HPDE6-E6E7 (cell line): ENCODE results near the gene STPG3.
"Not testable (repeated sequence)": the region's sequence is repeated elsewhere in the genome, so short reads cannot be mapped to it uniquely, and the experiment has no call there.

ENCODE experiments used
- DNase-seq: peaks from one replicate; pipeline ENCODE4 v3.0.0; 2011; ENCODE audit warnings: missing footprints; ENCODE audit errors: extremely low spot score

STPG3 gene

GRCh38 chr9:137233143-137233980 lies 17.7 kb upstream of the STPG3 start:
- DNase-seq, result no peak

DNA sequence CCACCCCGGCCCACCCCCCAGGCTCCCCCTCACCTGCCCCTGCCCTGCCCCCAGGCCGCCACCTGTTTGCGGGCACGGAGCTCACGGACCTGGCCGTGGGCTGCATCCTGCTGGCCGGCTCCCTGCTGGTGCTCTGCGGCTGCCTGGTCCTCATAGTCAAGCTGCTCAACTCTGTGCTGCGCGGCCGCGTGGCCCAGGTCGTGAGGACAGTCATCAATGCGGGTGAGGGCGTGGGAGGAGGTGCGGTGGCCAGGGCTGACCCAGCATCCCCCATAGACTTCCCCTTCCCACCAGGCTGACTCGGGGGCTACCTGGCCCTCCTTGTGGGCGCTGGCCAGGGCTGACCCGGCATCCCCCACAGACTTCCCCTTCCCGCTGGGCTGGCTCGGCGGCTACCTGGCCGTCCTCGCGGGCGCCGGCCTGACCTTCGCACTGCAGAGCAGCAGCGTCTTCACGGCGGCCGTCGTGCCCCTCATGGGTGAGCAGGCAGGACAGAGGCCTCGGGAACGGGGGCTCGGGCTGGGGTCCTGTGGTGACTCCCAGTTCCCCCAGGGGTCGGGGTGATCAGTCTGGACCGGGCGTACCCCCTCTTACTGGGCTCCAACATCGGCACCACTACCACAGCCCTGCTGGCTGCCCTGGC lies 16.9 kb upstream of the STPG3 start:
- DNase-seq, result no peak

DNA sequence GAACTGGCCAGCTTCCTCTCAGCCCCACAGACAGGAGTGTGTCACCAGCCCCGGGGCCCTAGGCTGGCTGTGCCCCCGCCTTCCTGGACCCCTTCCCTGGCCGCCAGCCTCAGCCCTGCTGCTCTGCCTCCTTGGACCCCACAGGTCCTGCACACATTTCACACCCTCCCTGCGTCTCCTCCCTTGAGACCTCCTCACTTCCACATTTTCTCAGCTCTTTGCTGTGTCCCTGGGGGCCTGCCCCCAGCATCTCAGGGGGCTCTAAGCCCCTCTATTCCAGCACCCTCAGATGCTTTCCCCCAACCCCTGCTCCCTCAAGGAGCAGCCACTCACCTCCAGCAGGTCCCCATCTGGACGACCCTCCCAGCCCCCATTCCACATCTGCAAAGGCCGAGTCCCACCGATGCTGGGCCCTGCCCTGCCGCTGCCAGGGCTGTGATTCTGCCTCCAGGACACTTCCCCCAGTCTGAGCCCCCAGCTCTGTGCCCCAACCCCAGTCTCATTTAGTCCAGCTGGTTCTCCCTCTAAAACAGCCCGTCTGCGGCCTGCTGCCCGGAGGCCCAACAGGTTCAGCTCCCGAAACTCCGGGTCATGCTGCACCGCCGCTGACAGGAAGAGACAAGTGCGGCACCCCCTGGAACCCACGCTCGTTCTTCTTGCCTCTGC lies 16.2 kb upstream of the STPG3 start:
- DNase-seq, result no peak

DNA sequence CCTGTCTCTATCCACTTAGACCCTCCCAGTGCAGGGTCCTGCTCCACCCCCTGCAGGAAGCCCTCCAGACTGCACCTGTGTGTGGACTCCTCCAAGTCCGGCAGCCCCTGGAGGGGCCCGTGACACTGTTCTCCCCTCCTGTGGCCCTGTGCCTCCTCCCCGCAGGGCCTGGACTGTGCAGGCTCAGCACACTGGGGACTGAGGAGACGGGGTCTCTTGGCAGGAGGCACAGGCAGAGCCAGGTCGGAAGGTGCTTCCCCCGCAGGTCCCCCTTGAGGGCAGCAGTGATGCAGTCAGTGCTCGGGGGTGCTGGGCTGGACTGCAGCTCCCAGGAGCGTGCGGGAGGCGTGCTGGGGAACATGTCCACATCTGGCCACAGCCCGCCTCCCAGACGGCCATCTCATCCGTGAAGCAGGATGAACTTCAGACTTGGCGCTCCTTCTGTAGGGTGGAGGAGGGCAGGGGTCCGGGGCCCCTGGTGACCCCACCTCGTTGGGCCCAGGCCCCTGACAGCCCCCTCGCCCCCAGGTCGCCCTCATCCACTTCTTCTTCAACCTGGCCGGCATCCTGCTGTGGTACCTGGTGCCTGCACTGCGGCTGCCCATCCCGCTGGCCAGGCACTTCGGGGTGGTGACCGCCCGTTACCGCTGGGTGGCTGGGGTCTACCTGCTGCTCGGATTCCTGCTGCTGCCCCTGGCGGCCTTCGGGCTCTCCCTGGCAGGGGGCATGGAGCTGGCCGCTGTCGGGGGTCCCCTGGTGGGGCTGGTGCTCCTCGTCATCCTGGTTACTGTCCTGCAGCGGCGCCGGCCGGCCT lies 15.5 kb upstream of the STPG3 start:
- DNase-seq, result no peak

DNA sequence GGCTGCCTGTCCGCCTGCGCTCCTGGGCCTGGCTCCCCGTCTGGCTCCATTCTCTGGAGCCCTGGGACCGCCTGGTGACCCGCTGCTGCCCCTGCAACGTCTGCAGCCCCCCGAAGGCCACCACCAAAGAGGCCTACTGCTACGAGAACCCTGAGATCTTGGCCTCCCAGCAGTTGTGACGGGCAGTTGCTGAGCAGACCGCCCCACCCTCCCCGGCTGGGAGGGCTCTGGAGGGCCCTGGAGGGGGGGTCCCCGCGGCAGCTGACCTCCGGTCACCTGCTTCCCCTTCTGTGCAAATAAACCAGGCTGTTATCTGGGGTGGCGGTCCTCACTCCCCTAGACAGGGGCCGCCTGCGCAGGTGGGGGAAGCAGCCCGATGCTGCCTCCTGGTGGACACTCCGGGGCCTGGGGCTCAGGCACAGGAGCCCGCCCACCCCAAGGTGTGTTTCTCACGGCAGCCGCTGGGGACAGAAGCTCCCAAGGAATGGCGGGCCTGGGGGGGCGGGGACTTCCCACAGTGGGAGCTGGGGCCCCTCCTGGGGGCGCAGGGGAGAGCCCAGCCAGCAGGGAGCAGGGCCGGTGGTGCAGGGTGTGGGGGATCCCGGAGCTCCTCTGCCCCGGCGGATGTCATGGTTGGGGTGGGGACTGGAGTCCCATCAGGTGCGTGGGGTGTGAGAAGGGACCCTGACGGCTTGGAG lies 14.7 kb upstream of the STPG3 start:
- DNase-seq, result peak; percentile 85

DNA sequence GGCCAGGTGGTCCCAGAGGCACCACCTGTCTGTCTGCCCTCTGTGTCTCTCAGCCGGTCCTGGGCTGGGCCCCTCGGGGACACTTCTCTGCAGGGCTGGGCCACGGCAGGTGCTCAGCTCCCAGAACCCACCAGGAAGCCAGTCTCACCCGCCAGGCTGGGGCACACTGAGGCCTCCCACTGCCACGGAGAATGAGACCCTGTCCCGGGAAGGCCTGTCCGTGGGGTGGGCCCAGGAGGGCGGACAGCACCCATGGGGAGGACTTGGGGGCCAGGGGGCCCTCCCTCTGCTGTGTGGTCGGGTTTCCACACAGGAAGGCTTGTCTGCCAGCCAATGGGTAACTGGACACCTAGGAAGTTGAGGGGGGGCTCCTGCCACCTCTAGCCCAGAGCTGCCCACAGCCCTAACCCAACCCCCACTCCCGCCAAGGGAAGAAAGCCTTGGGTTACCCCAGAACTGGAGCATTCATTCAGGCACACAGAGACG lies 14.1 kb upstream of the STPG3 start:
- no peak for DNase-seq

DNA sequence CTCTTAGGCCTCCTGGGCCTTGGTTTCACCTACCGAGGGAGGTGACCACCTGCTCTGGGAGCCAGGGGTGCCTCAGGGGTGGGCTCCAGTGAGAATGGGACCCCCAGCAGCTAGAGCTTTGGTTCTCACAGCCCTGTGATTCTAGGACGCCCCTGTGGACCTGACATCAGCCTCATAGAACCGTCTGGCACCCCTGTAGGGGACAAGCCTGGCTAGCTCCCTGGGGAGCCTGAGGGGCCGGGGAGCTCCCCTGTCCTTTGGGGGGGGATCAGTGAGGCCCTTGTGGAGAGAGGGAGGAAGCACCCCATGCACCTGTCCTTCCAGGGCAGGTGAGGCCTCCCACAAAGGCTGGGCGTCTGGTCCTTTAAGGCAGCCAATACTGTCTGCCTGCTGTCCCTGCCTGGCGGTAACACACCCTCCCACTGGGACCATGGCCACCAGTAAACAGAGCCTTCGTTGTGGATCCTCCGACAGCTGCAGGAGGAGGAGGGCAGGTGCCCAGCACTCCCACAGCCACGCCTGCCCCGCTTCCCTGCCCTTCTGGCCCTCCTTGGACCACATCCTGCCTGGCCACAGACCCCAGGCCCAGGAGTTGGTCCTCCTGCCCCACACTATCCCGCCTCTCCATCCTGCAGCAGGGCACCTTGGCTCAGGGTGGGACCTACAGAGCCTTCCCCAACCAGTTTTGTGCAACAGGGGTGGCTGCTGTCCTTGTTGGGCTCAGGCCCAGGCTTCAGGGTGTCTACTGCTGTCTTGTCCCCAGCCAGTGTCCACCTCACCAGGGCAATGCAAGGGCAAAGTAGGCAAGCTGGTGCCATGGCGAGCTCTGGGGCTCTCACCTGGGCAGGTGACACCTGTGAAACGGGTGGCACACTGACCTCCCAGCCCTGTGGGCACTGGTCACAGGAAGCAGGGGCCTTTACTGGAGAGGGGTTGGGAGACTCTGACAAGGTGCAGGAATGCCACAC lies 13.0 kb upstream of the STPG3 start:
- no peak for DNase-seq

DNA sequence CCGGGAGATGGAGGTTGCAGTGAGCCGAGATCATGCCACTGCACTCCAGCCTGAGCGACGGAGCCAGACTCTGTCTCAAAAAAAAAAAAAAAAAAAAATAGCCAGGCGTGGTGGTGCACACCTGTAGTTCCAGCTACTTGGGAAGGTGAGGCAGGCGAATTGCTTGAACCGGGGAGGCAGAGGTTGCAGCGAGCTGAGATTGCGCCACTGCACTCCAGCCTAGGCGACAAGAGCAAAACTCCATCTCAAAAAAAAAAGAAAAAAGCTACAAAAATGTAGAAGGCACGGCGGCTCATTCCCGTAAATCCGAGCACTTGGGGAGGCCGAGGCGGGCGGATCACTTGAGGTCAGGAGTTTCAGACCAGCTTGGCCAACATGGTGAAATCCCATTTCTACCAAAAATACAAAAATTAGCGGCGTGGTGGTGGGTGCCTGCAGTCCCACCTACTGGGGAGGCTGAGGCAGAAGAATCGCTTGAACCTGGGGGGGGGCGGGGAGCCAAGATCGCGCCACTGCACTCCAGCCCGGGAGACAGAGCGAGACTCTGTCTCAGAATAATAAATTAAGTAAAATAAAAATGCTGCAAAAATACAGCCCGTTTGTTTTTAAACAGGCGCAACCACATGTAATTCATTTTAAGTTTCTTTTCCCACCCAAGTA lies 11.4 kb upstream of the STPG3 start:
- DNase-seq, result not testable (repeated sequence)

DNA sequence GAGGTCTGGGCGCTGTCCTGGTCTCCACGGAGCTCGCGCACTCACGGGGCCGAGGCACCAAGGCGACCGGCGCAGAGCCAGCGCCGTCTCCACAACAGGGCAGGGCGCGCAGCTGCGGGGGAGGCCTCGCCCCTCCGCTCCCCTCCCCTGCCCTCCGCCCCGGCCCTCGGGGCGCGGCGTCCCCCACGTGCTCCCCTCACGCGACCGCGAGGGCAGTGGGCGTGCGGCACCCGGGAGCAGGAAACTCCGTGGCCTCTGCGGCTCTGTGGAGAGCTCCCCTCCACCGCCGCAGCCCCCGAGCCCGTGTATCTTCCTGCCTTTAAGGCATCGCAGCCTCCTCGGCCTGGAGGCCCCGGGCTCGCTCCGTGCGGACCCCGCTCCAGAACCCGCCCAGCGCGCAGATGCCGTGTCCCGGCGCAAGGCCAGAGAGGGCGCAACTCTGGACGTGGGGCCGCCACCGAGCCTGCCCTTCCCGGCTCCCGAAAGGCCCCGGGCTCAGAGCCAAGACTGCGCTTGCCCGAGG lies 10.7 kb upstream of the STPG3 start:
- DNase-seq, result no peak

- peak; percentile 99 for DNase-seq
These were observed 10.1 kb upstream of the STPG3 start, which contains the start of gene TUBB4B for GRCh38 chr9:137240841-137241489. Gene TUBB4B, plus strand, starts transcription at chr9:137241287. Its CDS starts 74 bp downstream, at chr9:137241361.

DNA sequence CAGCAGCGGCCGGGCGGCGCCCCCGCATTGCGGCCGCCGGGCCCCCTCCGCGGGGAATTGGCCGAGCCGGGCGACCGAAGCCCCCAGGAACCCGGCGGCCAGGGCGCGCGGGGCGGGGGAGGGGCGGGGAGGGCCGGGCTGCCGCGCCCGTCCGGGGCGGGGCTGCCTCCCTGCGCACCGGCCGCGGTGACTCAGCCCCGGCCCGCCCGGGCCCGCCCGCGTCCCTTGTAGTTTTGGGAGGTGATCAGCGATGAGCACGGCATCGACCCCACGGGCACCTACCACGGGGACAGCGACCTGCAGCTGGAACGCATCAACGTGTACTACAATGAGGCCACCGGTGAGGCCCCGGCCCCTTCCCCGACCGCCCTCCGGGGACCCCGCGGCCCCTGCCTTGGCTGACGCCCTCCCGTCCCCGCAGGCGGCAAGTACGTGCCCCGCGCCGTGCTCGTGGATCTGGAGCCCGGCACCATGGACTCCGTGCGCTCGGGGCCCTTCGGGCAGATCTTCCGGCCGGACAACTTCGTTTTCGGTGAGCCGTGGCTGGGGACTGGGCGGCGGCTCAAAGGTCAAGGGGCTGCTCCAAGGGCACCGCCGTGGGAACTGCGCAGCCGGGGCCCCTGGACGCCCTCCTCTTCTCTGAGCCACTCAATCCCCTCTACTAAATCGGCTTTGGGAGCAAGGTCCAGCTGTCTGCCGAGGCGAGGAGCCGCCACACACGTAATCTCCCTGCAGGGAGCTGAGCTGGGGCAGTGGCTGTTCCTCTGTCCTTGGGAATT lies 9.4 kb upstream of the STPG3 start:
- DNase-seq, result peak; percentile 67

- no peak for DNase-seq
These were observed 8.6 kb upstream of the STPG3 start for GRCh38 chr9:137242269-137243203.

DNA sequence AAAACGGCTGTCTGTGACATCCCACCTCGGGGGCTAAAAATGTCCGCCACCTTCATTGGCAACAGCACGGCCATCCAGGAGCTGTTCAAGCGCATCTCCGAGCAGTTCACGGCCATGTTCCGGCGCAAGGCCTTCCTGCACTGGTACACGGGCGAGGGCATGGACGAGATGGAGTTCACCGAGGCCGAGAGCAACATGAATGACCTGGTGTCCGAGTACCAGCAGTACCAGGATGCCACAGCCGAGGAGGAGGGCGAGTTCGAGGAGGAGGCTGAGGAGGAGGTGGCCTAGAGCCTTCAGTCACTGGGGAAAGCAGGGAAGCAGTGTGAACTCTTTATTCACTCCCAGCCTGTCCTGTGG lies 7.8 kb upstream of the STPG3 start:
- DNase-seq, result not testable (repeated sequence)

DNA sequence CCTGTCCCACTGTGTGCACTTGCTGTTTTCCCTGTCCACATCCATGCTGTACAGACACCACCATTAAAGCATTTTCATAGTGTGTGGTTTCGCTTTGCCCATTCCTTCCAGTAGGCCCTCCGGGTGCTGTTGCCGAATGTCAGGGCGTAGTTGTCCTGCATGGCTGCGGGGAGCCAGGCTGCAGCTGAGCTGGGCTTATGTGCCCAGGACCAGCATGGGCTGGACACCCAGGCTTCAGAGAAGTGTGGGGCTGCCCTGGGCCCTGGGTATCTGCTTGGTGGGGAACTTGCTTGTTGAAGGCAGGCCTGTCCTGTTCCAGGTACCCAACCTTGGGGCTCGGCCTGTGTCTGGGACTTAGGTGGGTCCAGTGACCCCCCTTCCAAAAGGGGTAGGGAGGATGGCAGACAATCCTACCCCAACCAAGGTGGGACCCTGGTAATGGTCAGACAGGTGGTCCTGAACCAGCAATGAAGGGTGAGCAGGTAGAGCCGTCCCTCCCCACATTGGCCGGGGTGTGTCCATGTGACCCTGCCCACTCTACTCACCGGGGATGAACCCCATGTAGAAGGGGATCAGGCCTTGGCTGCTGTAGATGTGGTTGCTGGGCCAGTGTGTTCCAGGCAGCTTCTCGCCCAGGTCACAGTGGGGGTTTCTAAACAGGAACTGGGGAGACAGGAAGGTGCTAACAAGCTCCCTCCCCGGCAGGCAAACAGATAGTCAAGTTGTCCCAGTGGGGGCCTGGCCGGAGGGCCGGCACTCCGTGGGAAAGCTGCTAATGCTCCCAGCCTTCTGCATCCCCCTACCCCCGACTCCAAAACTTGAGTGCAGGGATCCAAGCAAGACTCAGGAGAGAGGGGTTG lies 7.2 kb upstream of the STPG3 start:
- no peak for DNase-seq
